COLO829 (cell line): ENCODE data around the gene CYB561D1.
A peak's percentile ranks its signal among the peaks of the same experiment; 100 is the strongest.
"Not testable (repeated sequence)": the region's sequence is repeated elsewhere in the genome, so short reads cannot be mapped to it uniquely, and the experiment has no call there.

Experiments
- DNase-seq: peaks from one replicate; pipeline ENCODE4 v3.0.0; 2012; ENCODE audit warnings: low spot score

Gene CYB561D1, protein sequence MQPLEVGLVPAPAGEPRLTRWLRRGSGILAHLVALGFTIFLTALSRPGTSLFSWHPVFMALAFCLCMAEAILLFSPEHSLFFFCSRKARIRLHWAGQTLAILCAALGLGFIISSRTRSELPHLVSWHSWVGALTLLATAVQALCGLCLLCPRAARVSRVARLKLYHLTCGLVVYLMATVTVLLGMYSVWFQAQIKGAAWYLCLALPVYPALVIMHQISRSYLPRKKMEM

DNA sequence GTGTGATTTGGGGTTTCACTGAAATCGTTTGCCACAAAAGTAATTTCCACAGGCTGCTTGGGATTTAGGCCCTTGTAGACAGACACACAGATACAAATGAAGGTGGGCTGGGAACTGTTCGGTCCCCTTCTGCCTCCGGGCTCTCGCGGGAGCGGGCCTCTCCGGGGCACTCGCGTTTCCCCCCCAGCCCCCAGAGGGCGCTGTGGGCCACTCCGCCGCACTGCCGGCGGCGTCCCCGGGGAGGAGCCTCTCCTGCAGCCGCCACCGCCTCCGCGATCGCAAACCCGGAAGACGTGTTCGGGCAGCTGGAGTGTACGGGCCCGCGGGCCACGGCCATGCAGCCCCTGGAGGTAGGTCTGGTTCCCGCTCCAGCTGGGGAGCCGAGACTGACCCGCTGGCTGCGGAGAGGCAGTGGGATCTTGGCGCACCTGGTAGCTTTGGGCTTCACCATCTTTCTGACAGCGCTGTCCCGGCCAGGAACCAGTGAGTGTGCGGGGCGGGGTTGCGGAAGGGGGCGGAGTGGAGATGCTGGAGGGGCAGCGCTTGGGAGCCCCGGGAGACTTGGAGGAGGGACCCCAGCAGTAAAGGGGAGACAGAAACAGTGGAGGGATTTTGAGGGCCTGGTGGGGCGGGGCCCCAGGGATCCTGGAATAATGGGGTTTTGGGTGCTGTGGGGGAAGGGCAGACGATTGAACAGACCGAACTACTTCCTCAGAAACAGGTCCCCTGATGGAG is at the start of gene CYB561D1:
CYB561D1 (plus strand) TSS at position 290 of the 735 bp plus-strand sequence; CDS start at position 336, 46 bp downstream.
- DNase-seq, result peak; percentile 44

DNA sequence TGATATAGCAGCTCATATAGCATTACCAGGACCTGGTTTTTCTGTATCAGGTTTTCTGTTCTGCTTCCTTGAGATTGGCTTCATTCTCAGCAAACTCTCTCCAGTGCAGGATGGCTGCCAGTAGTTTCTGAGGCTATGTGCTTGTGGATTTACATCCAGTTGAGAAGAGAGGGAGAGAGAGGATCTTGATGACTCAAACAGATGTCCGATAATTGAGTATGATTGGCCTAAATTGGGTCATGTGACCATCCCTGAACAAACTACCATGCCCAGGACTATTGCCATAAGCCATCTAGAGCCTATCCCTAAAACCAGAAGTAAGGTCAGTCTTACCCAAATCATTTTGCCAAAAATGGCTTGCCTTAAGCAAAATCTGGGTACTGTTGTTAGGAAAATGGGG is 49.5 kb upstream of the CYB561D1 start:
- no peak for DNase-seq

DNA sequence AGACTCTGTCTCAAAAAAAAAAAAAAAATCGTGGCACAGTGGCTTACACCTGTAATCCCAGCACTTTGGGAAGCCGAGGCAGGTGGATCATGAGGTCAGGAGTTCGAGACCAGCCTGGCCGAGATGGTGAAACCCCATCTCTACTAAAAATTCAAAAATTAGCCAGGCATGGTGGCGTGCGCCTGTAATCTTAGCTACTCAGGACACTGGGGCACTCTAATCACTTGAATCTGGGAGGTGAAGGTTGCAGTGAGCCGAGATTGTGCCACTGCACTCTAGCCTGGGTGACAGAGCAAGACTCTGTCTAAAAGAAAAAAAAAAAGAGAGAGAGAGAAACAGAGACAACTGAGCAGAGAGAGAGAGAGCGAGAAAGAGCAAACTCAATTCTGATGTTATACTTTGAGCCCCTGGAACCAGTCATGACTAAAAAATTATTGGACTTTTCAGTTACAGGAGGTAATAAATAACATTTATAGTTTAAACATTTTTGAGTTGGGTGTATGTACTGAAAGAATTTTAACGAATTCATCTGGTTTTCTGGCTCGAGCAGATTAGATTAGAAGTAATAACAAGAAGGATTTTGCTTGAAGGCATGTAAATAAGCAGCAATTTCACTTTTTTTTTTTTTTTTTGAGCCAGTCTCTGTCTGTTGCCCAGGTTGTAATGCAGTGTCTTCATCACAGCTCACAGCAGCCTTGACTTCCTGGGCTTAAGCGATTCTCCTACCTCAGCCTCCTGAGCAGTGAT is 47.8 kb upstream of the CYB561D1 start:
- DNase-seq, result not testable (repeated sequence)

DNA sequence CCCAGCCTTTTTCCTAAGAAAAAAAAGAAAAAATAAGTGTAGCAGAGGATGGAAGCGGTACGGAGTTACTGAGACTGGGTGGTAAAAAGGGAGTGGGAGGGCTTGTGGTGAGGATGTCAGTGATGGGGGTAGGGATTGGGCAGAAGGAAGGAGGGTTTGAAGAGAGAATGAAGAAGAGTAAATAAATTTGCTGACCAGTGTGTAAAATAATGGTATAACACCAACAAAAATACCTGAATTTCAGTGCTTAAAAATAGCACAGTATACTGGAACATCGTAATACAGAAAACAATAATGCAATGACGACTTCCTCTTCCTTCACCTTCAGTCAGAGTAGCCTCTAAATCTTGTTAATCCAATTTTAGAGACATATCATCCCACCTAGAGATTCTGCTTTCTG is 46.4 kb upstream of the CYB561D1 start:
- no peak for DNase-seq

DNA sequence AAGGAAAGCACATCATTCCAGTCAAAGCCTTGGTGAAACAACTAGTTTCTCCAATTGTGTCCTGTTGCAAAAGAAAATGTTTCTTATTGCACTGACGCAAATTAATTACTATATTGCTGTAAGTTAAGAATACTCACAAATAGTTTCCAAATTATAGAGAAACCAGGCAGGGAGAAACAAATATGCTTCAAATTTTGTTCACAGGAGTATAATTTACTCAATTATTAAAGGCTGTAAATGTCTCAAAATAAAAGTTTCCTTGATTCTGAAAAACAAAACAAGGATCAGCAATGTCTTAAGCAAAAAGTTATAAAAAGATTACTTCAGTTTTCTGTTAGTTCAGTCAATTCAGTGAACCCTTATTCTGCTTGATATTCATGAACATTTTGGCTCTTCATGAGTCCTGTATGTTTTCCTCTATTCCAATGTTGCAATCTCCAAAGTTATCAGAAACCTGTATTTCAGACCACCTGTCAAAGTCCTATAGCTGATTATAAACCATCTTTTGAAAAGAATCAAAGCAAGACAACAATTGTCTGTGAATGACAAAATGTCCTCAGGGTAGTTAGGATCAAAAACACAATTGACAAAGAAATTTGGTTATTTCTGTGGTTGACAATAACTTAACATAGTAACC is 39.3 kb upstream of the CYB561D1 start:
- DNase-seq, result no peak

DNA sequence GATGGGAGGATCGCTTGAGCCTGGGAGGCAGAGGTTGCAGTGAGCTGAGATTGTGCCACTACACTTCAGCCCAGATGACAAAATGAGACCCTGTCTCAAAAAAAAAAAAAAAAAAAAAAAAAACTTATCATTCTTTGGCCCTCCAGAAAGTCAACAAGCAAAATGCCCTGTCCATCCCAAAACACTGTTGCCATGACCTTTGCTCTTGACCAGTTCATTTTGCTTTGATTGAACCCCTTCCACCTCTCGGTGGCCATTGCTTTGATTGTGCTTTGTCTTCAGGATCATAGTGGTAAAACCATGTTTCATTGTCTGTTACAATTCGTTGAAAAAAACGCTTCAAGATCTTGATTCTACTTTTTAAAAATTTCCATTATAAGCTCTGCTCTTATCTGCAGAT is 36.1 kb upstream of the CYB561D1 start:
- DNase-seq, result no peak

DNA sequence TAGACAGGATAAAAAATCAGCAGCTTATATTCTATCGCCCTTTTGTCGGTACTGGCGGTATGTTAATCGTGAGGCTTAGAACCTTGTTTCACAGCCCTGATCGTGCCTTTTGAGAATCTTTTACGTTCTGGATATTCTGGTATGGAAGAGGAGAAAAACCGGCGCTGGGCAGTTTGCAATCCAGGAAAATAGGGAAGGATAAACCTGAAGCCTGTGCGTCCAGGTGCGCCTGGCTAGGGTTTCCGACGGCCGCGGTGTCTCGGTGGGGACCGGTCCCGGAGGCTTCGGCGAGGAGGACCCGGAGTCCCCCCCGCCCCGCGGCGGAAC is 27.8 kb upstream of the CYB561D1 start:
- no peak for DNase-seq

DNA sequence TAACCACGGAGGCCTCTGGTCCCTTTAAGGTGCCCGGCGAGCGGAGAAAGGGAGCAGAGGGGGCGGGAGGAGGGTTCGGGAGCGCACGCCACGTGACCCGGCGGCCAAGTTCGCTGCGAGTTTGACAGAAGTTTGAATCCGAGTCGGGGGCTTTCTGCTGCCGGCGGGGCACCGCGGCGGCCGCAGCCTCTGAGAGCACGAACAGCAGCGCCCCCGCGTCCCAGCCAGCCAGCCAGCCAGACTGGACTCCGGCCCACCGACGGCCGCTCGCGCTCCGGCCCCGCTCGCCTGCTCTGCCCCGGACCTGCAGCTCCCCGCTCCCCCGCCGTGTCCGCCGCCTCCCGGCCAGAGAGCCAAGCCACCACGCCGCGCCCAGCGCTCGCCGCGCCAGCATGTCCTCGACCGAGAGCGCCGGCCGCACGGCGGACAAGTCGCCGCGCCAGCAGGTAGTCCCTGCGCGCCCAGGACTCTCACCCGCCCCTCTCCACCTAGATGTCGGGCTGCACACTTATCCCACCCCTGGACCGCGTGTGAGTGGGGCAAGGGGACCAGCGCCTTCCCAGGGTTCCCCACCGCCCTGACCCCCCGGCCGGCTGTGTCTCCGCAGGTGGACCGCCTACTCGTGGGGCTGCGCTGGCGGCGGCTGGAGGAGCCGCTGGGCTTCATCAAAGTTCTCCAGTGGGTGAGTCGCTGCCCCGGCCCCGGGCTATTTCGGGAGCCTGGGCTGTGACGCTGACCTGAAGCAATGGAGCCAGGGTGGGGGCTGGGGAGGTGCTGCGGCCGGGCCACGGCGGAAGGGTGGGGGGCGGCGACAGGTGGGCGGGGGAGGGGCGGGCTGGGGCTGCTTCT is 27.2 kb upstream of the CYB561D1 start, which contains the start of gene SYPL2:
SYPL2 (plus strand) TSS at position 95 of the 849 bp plus-strand sequence; CDS start at position 393, 298 bp downstream.
- no peak for DNase-seq

DNA sequence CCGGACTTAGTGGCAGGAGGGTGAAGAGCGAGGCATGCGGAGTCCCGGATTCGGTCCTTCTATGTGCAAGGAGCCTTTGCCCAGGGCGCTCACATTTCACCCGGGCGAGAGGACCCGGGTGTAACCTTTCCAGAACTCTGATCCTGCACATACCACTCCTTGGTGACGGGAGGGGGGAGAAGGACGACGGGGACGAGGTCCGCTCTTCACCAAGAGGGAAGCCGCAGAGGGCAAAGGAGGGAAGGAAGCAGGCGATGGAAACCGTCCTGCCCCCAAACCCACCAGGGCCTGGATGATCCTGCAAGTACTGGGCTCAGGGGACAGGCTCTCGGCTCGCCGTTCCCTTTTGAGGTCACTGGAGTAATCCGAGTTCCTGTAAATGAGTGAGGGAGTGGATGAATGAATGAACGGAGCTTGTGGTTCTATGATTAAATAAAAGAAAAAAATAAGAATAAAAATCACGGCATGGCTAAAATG is 26.6 kb upstream of the CYB561D1 start:
- DNase-seq, result no peak

DNA sequence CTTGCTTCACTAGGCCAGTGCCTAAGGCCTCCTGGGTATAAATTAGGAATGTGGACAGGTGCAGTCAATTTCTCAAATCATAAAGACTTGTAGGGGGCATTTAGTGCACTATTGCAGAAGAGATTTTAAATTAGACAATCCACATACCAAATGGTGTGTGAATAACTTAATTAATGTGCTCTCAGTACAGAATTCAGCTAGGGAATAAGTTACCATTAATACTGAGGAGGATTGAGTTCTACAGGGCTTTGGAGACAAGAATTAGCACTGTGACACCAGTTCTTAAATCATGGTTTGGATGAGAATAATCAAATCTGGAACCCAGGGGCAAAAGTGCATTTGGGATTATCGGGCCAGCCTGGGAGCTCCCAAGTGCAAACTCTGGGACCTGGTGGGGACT is 25.8 kb upstream of the CYB561D1 start:
- no peak for DNase-seq

DNA sequence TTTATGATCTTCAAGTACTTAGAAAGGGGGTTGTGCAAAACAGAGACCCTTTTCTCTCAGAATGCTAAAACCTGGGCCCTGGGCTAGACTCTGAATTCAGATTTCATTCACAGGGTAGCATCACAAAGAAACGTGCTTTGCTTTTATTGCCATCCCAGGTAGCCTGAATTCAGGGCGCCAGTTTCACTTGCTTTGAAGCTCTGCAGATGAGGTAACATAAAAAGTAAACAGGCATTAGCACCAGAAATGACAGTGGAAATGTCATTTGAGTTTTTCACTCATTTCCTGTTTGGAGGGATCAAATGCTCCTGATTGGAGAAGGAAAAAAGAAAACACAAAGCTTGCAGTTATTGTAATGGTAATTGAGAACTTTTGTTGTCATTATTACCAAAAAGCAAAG is 25.0 kb upstream of the CYB561D1 start:
- no peak for DNase-seq

DNA sequence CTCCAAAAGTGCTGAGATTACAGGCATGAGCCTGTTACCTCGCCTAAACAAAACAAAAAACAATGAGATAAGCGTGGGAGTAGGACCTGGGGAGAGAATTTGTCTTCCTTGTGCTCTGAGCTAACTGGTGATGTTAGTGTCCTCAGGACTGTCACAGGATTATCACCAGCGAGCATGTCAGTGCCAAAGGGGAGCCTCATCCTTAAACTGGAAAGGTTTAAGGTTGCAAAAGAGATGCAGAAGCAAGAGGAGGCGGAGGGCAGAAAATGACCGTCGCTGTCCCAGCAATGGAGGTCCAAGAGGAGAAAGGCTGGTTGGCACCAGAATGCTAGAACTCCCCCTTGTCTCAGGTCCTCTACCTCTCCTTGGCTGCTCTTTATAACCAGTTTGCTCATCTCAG is 23.6 kb upstream of the CYB561D1 start:
- no peak for DNase-seq

DNA sequence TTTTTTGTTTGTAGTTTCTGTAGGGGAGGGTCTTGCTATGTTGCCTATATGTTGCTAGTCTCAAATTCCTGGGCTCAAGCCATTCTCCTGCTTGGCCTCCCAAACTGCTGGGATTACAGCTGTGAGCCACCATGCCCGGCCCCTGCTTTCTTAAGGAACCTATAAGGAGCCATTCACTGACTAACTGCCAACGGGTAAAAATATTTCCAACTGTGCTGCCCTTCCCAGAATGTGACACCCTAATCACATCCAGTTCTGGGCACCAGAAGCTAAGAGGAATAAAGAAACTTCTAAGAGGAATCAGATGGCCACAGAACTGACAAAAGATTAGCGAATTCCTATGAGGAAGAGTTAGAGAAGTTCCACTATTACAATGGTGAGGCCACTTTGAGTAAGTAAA is 21.1 kb upstream of the CYB561D1 start:
- DNase-seq, result no peak

DNA sequence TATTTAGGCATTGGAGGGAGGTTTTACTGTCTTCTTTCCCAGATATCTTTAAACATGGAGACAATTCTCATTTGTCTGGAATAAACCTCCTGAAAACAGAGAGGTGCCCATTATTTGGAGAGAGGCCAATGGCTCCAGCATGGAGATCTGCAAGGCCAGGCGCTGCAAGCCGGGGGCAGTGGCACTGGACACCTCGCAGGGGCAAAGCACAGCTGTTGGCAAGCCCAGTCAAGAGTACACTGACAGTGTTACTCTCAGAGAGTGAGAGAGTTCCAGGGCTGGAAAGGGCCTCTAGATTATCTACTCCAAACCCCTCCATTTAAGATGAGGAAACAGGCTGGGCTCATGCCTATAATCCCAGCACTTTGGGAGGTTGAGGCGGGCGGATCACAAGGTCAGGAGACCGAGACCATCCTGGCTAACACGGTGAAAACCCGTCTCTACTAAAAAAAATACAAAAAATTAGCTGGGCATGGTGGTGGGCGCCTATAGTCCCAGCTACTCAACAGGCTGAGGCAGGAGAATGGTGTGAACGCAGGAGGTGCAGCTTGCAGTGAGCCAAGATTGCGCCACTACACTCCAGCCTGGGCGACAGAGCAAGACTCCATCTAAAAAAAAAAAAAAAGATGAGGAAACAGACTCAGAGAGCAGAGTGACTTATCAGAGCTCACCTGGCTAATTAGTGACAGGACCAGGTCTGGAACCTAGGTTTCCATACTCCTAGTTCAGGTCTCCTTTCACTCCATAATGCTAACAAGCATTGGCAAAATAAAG is 20.4 kb upstream of the CYB561D1 start:
- not testable (repeated sequence) for DNase-seq

DNA sequence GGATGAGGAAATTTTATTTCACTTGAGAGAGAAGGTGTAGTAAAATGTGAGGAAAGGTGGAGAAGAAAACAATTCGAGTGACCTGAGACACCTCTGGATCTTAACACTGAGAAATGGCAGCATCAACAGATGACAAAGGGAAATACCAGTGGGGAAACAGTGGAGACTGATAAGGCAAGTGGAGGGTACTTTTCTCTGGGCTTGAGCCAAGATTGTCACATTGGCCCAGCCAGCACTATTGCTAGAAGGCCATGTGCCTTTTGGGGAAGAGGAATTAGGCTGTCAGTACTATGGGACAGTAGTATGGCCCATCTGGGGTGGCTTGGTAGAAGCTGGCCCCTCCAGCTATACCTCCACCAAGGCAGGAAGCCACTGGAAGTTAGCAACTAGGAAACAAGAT is 19.2 kb upstream of the CYB561D1 start:
- no peak for DNase-seq

DNA sequence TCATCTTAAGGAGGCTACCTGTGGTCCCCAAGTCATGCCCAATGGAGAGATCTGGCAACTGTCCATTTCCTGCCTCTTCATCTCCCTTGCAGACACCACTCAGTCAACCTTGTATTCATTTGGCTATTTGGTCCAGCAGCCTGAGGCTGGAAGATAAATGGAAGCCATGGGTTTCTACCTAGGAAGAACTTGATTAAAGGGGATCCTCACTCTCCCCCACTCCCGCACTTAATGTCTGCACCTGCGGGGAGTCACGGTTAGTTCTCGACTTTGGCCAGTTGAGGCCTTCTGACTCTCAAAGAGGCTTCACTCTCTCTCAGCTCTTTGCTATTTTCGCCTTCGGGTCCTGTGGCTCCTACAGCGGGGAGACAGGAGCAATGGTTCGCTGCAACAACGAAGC is 18.6 kb upstream of the CYB561D1 start:
- no peak for DNase-seq

DNA sequence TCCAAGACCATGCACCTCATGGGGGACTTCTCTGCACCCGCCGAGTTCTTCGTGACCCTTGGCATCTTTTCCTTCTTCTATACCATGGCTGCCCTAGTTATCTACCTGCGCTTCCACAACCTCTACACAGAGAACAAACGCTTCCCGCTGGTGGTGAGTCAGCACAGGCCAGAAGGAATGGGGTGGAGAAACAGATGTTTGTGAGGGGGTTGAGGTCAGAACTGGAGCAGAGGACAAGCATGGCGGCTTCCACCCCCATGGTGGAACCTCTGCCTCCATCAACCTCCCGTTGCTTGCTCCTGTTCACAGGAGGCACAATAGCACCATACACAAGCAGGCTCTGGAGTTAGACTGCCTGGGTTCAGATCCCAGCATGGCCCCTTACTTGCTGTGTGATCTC is 17.1 kb upstream of the CYB561D1 start:
- no peak for DNase-seq

DNA sequence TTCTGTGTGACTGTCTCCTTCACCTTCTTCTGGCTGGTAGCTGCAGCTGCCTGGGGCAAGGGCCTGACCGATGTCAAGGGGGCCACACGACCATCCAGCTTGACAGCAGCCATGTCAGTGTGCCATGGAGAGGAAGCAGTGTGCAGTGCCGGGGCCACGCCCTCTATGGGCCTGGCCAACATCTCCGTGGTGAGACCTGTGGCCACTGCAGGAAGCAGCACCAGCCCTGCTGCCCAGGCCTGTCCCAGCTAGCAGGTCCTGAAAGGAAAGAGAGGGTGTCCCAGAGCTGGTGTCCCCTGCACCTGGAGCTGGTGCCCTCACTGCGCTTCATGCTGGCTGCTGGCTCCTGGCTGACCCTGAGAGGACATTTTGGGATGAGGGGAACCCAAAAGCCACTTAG is 16.1 kb upstream of the CYB561D1 start:
- DNase-seq, result no peak

DNA sequence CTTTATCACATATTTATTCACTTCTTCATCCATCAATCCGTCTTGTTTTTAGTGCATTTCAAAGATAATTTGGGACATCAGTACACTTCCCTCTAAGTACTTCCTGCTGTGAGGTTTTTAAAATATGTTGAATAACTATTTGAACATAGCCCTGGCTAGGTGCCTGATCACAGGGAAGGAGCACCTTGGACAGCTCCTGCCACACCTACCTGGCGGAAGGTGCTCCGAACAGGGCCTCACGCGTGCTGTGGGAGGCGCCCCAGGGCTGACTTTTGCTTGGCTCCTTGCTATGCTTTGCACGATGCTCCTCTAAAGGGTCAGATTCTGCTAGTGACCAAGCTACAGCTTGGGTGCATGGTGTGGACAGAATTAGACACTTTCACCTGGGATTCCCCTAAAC is 15.1 kb upstream of the CYB561D1 start:
- no peak for DNase-seq

DNA sequence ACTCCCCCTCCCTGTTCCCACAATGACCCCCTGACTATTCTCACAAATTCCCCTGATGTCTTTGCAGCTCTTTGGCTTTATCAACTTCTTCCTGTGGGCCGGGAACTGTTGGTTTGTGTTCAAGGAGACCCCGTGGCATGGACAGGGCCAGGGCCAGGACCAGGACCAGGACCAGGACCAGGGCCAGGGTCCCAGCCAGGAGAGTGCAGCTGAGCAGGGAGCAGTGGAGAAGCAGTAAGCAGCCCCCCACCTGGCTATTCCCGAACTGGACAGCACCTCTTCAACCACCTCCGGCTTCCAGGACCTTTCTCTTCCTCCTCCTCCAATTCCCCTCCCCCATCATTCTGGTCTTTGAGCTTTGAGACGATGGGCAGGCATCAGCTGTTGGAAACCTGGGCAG is 14.6 kb upstream of the CYB561D1 start:
- DNase-seq, result no peak

DNA sequence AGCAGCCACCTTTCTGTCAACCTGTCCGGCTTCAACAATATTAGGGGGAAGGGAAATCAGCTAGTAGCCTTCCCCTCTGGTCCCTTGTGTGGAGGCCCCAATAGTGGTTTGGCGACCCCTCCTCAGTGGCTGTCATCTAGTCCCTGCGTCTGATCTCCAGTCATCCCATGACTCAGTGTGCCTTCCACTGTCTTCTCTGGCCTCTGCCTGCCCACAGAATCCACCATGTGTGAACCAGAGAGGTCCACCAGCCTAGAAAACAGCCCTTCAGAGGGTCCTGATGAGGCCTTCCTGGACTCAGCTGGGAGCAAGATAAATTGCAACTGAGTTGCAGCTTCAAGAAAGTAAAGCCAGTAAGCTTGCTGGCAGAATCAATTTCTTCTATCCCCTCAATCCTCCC is 14.0 kb upstream of the CYB561D1 start:
- DNase-seq, result no peak
